Neural crest cell (in vitro differentiated cells): ENCODE results near the gene SLC25A13. TPM values are rescaled to one million over a fixed set of nuclear protein-coding genes. Genes with fewer than 3 reads are reported as not detected.

Experiments
- DNase-seq: peaks from one replicate; pipeline ENCODE4 v3.0.0; 2021; ENCODE audit warnings: low read depth, mixed read lengths, low spot score
- H3K27ac Mint-ChIP-seq: one replicate; pipeline ENCODE4 v1.8.0; 2021; ENCODE audit warnings: mild to moderate bottlenecking, mixed read lengths; ENCODE audit not compliant: unreplicated experiment
- H3K27me3 Mint-ChIP-seq: 2 replicates; pipeline ENCODE4 v1.8.0; 2021; ENCODE audit warnings: low read depth, mild to moderate bottlenecking, mixed read lengths
- H3K36me3 Mint-ChIP-seq: 2 replicates; pipeline ENCODE4 v1.8.0; 2021; ENCODE audit warnings: low read depth, mild to moderate bottlenecking, mixed read lengths
- H3K4me1 Mint-ChIP-seq: 2 replicates; pipeline ENCODE4 v1.8.0; 2021; ENCODE audit warnings: mixed read lengths
- H3K4me3 Mint-ChIP-seq: one replicate; pipeline ENCODE4 v1.8.0; 2021; ENCODE audit warnings: mild to moderate bottlenecking, mixed read lengths
- H3K9me3 Mint-ChIP-seq: 2 replicates; pipeline ENCODE4 v1.8.0; 2021; ENCODE audit warnings: mixed read lengths
- CTCF ChIP-seq: fragments of 200-600 bp; sonication (generic); conservative IDR thresholded peaks from 2 replicates; pipeline ENCODE4 v1.5.0; 2021; ENCODE audit warnings: antibody characterized with exemption, mild to moderate bottlenecking
- total RNA-seq: library from RNA; stranded (reverse); gene quantifications from 2 replicates; pipeline ENCODE4 v1.2.1, GENCODE V29; 2021

SLC25A13 gene
- total RNA-seq, 1 donor from 2014 or later = 68.3 TPM

- TF ChIP-seq CTCF = no peak
- DNase-seq = no peak
- peaks cover 3% of the 10 kb centered on the region for H3K36me3 Mint-ChIP-seq
- H3K27ac Mint-ChIP-seq = no peak overlapping the region
- no peaks in the 10 kb centered on the region for H3K9me3 Mint-ChIP-seq
- no peaks in the 10 kb centered on the region for H3K27me3 Mint-ChIP-seq
- H3K4me1 Mint-ChIP-seq = peaks cover 12% of the 10 kb centered on the region
- H3K4me3 Mint-ChIP-seq = no peak overlapping the region
Measured at GRCh38 chr7:96315125-96315512, 6.8 kb downstream of the SLC25A13 start.

GRCh38 chr7:96314402-96315124 lies 7.3 kb downstream of the SLC25A13 start:
- H3K36me3 Mint-ChIP-seq = peaks cover 3% of the 10 kb centered on the region
- H3K9me3 Mint-ChIP-seq = no peaks in the 10 kb centered on the region
- DNase-seq = no peak
- no peaks in the 10 kb centered on the region for H3K27me3 Mint-ChIP-seq
- TF ChIP-seq CTCF = no peak
- H3K4me3 Mint-ChIP-seq = no peak overlapping the region
- peaks cover 12% of the 10 kb centered on the region for H3K4me1 Mint-ChIP-seq
- no peak overlapping the region for H3K27ac Mint-ChIP-seq

- Mint-ChIP-seq H3K27me3 (no peaks in the 10 kb centered on the region), H3K4me3 (no peak overlapping the region), H3K36me3 (peaks cover 5% of the 10 kb centered on the region), H3K4me1 (peaks cover 12% of the 10 kb centered on the region), H3K27ac (peak overlapping the region; percentile 63), H3K9me3 (no peaks in the 10 kb centered on the region)
- TF ChIP-seq CTCF = no peak
- no peak for DNase-seq
Measured at GRCh38 chr7:96313940-96314339, 8.0 kb downstream of the SLC25A13 start.

- H3K4me1 Mint-ChIP-seq = peaks cover 22% of the 10 kb centered on the region
- H3K27ac Mint-ChIP-seq = no peak overlapping the region
- H3K27me3 Mint-ChIP-seq = no peaks in the 10 kb centered on the region
- no peak for TF ChIP-seq CTCF
- peaks cover 5% of the 10 kb centered on the region for H3K36me3 Mint-ChIP-seq
- H3K9me3 Mint-ChIP-seq = no peaks in the 10 kb centered on the region
- no peak overlapping the region for H3K4me3 Mint-ChIP-seq
- DNase-seq = no peak
Measured at GRCh38 chr7:96312502-96312901, 9.4 kb downstream of the SLC25A13 start.

- Mint-ChIP-seq H3K9me3 (no peaks in the 10 kb centered on the region), H3K4me3 (no peak overlapping the region), H3K36me3 (peaks cover 5% of the 10 kb centered on the region), H3K4me1 (peaks cover 22% of the 10 kb centered on the region), H3K27me3 (no peaks in the 10 kb centered on the region), H3K27ac (no peak overlapping the region)
- no peak for TF ChIP-seq CTCF
- DNase-seq = no peak
Measured at GRCh38 chr7:96311967-96312366, 9.9 kb downstream of the SLC25A13 start.
